ENCODE measurements around the gene CNMD. TPM values are rescaled to one million over a fixed set of nuclear protein-coding genes. Genes with fewer than 3 reads are reported as not detected.

CNMD gene
- polyA plus RNA-seq, 1 donor (not counting 4 experiments of a cell fraction or from before 2014, with no cell fraction given), result not detected

GRCh38 chr13:52703482-52703881 lies 36.1 kb downstream of the CNMD start:
- H3K27ac ChIP-seq (ENCODE audit: control insufficient read depth, insufficient read depth, low read length), result no peak overlapping the region
- H3K36me3 ChIP-seq (ENCODE audit: control insufficient read depth in 2 of 2, extremely low read depth in 1 of 2, insufficient read depth in 2 of 2, low read length in 2 of 2), result peaks cover 0 to 2% of the 10 kb centered on the region in 2 experiments
- DNase-seq (ENCODE audit: low read depth, low spot score) (no peak), FAIRE-seq (no peak)
- H3K9ac ChIP-seq (ENCODE audit: control insufficient read depth, extremely low read depth, insufficient read depth, low read length), result no peak overlapping the region
- H3K4me3 ChIP-seq (ENCODE audit: control insufficient read depth in 2 of 3, extremely low read depth in 1 of 3, insufficient read depth in 2 of 3, low read depth in 1 of 3, low read length in 3 of 3), result no peak overlapping the region
- H2AFZ ChIP-seq (ENCODE audit: control insufficient read depth, low read length), result no peak overlapping the region
- H3K4me1 ChIP-seq (ENCODE audit: control insufficient read depth, extremely low read depth, insufficient read depth, low read length), result no peaks in the 10 kb centered on the region
- H3K79me2 ChIP-seq (ENCODE audit: control insufficient read depth, insufficient read depth, low read length), result no peaks in the 10 kb centered on the region
- TF ChIP-seq CTCF (optimal IDR thresholded peaks at IDR 0.05 in 1 of 3, IDR thresholded peaks at IDR 0.05 in 1 of 3, conservative IDR thresholded peaks at IDR 0.05 in 1 of 3; ENCODE audit: extremely low read depth in 1 of 3, insufficient read depth in 2 of 3, low read length in 3 of 3) (no peak), EZH2 (IDR thresholded peaks at IDR 0.05; ENCODE audit: low read length) (no peak)
- H3K9me3 ChIP-seq (ENCODE audit: control insufficient read depth, low read depth, low read length), result no peaks in the 10 kb centered on the region
- no peak overlapping the region for H3K4me2 ChIP-seq (ENCODE audit: control insufficient read depth, extremely low read depth, insufficient read depth, low read depth, low read length)
- no peaks in the 10 kb centered on the region for H3K27me3 ChIP-seq (ENCODE audit: control insufficient read depth, extremely low read depth, insufficient read depth, low read length)
- no peaks in the 10 kb centered on the region for H3K9me1 ChIP-seq (ENCODE audit: control insufficient read depth, extremely low read depth, insufficient read depth, low read length)
- dilution Hi-C loops (cut with MboI; ENCODE audit: extremely low pct_ligation_motif_present, low sequenced_read_pairs), result no loop called here
- no peaks in the 10 kb centered on the region for H4K20me1 ChIP-seq (ENCODE audit: control insufficient read depth, extremely low read depth, insufficient read depth, low read length)

- H3K9me3 ChIP-seq (ENCODE audit: control insufficient read depth, low read depth, low read length), result no peaks in the 10 kb centered on the region
- H3K9ac ChIP-seq (ENCODE audit: control insufficient read depth, extremely low read depth, insufficient read depth, low read length), result no peak overlapping the region
- H4K20me1 ChIP-seq (ENCODE audit: control insufficient read depth, extremely low read depth, insufficient read depth, low read length), result no peaks in the 10 kb centered on the region
- H3K27ac ChIP-seq (ENCODE audit: control insufficient read depth, insufficient read depth, low read length), result no peak overlapping the region
- H3K9me1 ChIP-seq (ENCODE audit: control insufficient read depth, extremely low read depth, insufficient read depth, low read length), result no peaks in the 10 kb centered on the region
- DNase-seq (ENCODE audit: low read depth, low spot score), result no peak
- H3K4me1 ChIP-seq (ENCODE audit: control insufficient read depth, extremely low read depth, insufficient read depth, low read length), result no peaks in the 10 kb centered on the region
- peaks cover 0 to 2% of the 10 kb centered on the region in 2 experiments for H3K36me3 ChIP-seq (ENCODE audit: control insufficient read depth in 2 of 2, extremely low read depth in 1 of 2, insufficient read depth in 2 of 2, low read length in 2 of 2)
- H3K4me2 ChIP-seq (ENCODE audit: control insufficient read depth, extremely low read depth, insufficient read depth, low read depth, low read length), result no peak overlapping the region
- H3K79me2 ChIP-seq (ENCODE audit: control insufficient read depth, insufficient read depth, low read length), result no peaks in the 10 kb centered on the region
- dilution Hi-C loops (cut with MboI; ENCODE audit: extremely low pct_ligation_motif_present, low sequenced_read_pairs), result no loop called here
- TF ChIP-seq CTCF (optimal IDR thresholded peaks at IDR 0.05 in 1 of 3, IDR thresholded peaks at IDR 0.05 in 1 of 3, conservative IDR thresholded peaks at IDR 0.05 in 1 of 3; ENCODE audit: extremely low read depth in 1 of 3, insufficient read depth in 2 of 3, low read length in 3 of 3) (no peak), EZH2 (IDR thresholded peaks at IDR 0.05; ENCODE audit: low read length) (no peak)
- H3K4me3 ChIP-seq (ENCODE audit: control insufficient read depth in 2 of 3, extremely low read depth in 1 of 3, insufficient read depth in 2 of 3, low read depth in 1 of 3, low read length in 3 of 3), result no peak overlapping the region
- H2AFZ ChIP-seq (ENCODE audit: control insufficient read depth, low read length), result no peak overlapping the region
- no peak for FAIRE-seq
- no peaks in the 10 kb centered on the region for H3K27me3 ChIP-seq (ENCODE audit: control insufficient read depth, extremely low read depth, insufficient read depth, low read length)
Observed at GRCh38 chr13:52701728-52702465, 37.7 kb downstream of the CNMD start.
